Measurements from ENCODE around the gene EFNB2. TPM values are rescaled to one million over a fixed set of nuclear protein-coding genes. Genes with fewer than 3 reads are reported as not detected.

EFNB2 gene
- total RNA-seq, 2 donors from 2014 or later: 4.6 to 6.7 TPM

- WGBS, 2 donors: 74 to 78% methylated on average over 8 of the region's 8 CpGs
- Histone ChIP-seq H3K4me3 (no peak overlapping the region), H3K27ac (no peak overlapping the region), H3K36me3 (replicated peaks in 1 of 2; ENCODE audit: insufficient read depth in 1 of 2, low read depth in 2 of 2) (no peaks in the 10 kb centered on the region), H3K4me1 (peaks cover 9% of the 10 kb centered on the region), H3K9me3 (no peaks in the 10 kb centered on the region), H3K27me3 (no peaks in the 10 kb centered on the region)
- no peak for TF ChIP-seq CTCF (IDR thresholded peaks at IDR 0.05)
- no peak for TF ChIP-seq POLR2A (IDR thresholded peaks at IDR 0.05)
- ATAC-seq (no peak), DNase-seq (peak in 1 of 4 donors; percentile 23)
- intact Hi-C loops (cut with DNase I): no loop called here
These were observed 37.9 kb upstream of the EFNB2 start for GRCh38 chr13:106573284-106573846.

DNA sequence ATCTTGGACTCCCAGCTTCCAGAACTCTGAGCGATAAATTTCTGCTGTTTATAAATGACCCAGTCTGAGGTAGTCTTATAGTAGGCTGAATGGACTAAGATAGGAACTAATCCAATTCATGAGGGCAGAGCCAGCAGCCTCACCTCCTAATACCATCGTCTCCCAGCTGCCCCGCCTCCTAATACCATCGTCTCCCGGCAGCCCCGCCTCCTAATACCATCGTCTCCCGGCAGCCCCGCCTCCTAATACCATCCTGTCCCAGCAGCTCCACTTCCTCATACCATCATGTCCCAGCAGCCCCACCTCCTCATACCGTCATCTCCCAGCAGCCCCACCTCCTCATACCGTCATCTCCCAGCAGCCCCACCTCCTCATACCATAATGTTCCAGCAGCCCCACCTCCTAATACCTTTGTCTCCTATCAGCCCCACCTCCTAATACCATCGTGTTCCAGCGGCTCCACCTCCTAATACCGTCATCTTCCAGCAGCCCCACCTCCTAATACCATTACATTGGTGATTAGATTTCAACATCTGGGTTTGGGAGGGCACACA lies 34.9 kb upstream of the EFNB2 start:
- ATAC-seq: peak; percentile 70
- 10 to 27% methylated on average over 14 of the region's 14 CpGs for WGBS, 2 donors
- TF ChIP-seq CTCF (IDR thresholded peaks at IDR 0.05): no peak
- TF ChIP-seq POLR2A (IDR thresholded peaks at IDR 0.05): peak in 1 of 3 donors; percentile 51
- Histone ChIP-seq H3K4me1 (peaks cover 24% of the 10 kb centered on the region), H3K27me3 (no peaks in the 10 kb centered on the region), H3K9me3 (no peaks in the 10 kb centered on the region), H3K4me3 (no peak overlapping the region), H3K27ac (peak overlapping the region in 2 of 4 donors; percentile 57 to 63), H3K36me3 (replicated peaks in 1 of 2; ENCODE audit: insufficient read depth in 1 of 2, low read depth in 2 of 2) (no peaks in the 10 kb centered on the region)
- DNase-seq: peak; percentile 81 to 96 (median 84)
- intact Hi-C loops (cut with DNase I): no loop called here

- intact Hi-C loops (cut with DNase I): no loop called here
These were observed 34.0 kb upstream of the EFNB2 start for GRCh38 chr13:106569233-106570095.

GRCh38 chr13:106568299-106569003 lies 33.0 kb upstream of the EFNB2 start:
- peak overlapping the region in 3 of 4 donors; percentile 94 to 99 (median 95) for H3K27ac ChIP-seq
- no peaks in the 10 kb centered on the region for H3K36me3 ChIP-seq (replicated peaks in 1 of 2; ENCODE audit: insufficient read depth in 1 of 2, low read depth in 2 of 2)
- H3K27me3 ChIP-seq: no peaks in the 10 kb centered on the region
- no peaks in the 10 kb centered on the region for H3K9me3 ChIP-seq
- peak overlapping the region in 1 of 2 donors; percentile 89 for H3K4me3 ChIP-seq
- intact Hi-C loops (cut with DNase I): no loop called here
- ATAC-seq (no peak), DNase-seq (no peak)
- peaks cover 37% of the 10 kb centered on the region for H3K4me1 ChIP-seq
- WGBS, 2 donors: 16 to 24% methylated on average over 11 of the region's 11 CpGs
- TF ChIP-seq POLR2A (IDR thresholded peaks at IDR 0.05) (no peak), CTCF (IDR thresholded peaks at IDR 0.05) (no peak)

More at GRCh38 chr13:106569233-106570095, 34.0 kb upstream of the EFNB2 start:
- H3K36me3 ChIP-seq (replicated peaks in 1 of 2; ENCODE audit: insufficient read depth in 1 of 2, low read depth in 2 of 2): no peaks in the 10 kb centered on the region
- DNase-seq (no peak), ATAC-seq (no peak)
- TF ChIP-seq POLR2A (IDR thresholded peaks at IDR 0.05) (no peak), CTCF (IDR thresholded peaks at IDR 0.05) (no peak)
- no peak overlapping the region for H3K4me3 ChIP-seq
- H3K27me3 ChIP-seq: no peaks in the 10 kb centered on the region
- 46 to 58% methylated on average over 3 of the region's 3 CpGs for WGBS, 2 donors
- no peaks in the 10 kb centered on the region for H3K9me3 ChIP-seq
- H3K27ac ChIP-seq: peak overlapping the region in 2 of 4 donors; percentile 57 to 63
- H3K4me1 ChIP-seq: peaks cover 33% of the 10 kb centered on the region

Data from body of pancreas (tissue), 4 donors.